Measurements from ENCODE around the gene UBE2QL1.

DNA sequence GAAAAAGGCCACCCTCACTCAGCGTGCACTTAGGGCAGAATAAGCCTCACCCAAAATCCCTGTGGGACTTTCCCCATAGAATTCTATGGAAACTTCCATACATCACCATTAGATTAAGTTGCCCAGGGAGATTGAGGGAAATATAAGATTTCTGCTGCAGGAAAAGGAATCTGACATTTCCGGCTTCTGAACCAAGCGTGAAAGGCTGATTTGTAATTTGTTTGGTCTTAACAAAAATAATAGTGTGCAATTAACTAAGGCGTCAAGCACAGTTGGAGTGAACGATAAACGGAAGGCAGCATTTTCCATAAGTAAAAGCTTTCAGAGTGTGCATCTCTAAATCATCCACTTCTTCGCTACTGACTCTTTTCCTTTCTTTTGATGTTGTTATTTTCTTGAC lies 14.0 kb downstream of the UBE2QL1 start:
- TF ChIP-seq POLR2AphosphoS5 (IDR thresholded peaks at IDR 0.05; ENCODE audit: low read depth, low read length) (no peak), POLR2A (IDR thresholded peaks at IDR 0.05; ENCODE audit: low read depth, low read length) (no peak)
